ENCODE data around the gene ZRANB3.

GRCh38 chr2:135276525-135276924 is 254.5 kb downstream of the ZRANB3 start:
- TF ChIP-seq CTCF (IDR thresholded peaks at IDR 0.05) (no peak), POLR2A (IDR thresholded peaks at IDR 0.05) (no peak), EP300 (IDR thresholded peaks at IDR 0.05) (no peak)

Data from ovary (tissue), 3 donors.